ENCODE data around the gene PTAFR. TPM values are rescaled to one million over a fixed set of nuclear protein-coding genes. Genes with fewer than 3 reads are reported as not detected.

PTAFR gene
- total and polyA plus RNA-seq, 4 donors: 4.7 to 9.9 (median 7.4) TPM

Small RNA genes within 50 kb of the gene (small RNA-seq; reads per million reads assigned to genes)
- not detected for gene RNU6-176P (ENCODE audit: low replicate concordance)

Other genes starting within 250 kb of the PTAFR start
- 1 to 10 TPM in 1 of 2 donors, under 1 TPM in 1; 0.89 to 2.5 TPM for gene SMPDL3B, start 241.7 kb downstream of the PTAFR start, total RNA-seq
- gene SMPDL3B, start 241.7 kb downstream of the PTAFR start, polyA plus RNA-seq (ENCODE audit: insufficient read length in 2 of 2): 1 to 10 TPM; 1.0 to 1.4 TPM
- gene XKR8, start 216.7 kb downstream of the PTAFR start, total RNA-seq: 1 to 10 TPM; 2.4 to 3.2 TPM
- 1 to 10 TPM; 8.7 to 9.9 TPM for gene XKR8, start 216.7 kb downstream of the PTAFR start, polyA plus RNA-seq (ENCODE audit: insufficient read length in 2 of 2)
- gene EYA3, start 88.1 kb downstream of the PTAFR start, total RNA-seq: 10 to 100 TPM; 14.3 to 15.8 TPM
- gene EYA3, start 88.1 kb downstream of the PTAFR start, polyA plus RNA-seq (ENCODE audit: insufficient read length in 2 of 2): 10 to 100 TPM; 14.4 to 17.5 TPM
- 100 to 1,000 TPM in 1 of 2 donors, 10 to 100 TPM in 1; 49.3 to 134 TPM for gene DNAJC8, start 56.3 kb upstream of the PTAFR start, total RNA-seq
- 100 to 1,000 TPM; 142 to 145 TPM for gene DNAJC8, start 56.3 kb upstream of the PTAFR start, polyA plus RNA-seq (ENCODE audit: insufficient read length in 2 of 2)
- 100 to 1,000 TPM in 1 of 2 donors, 10 to 100 TPM in 1; 89.1 to 182 TPM for gene ATP5IF1, start 59.4 kb upstream of the PTAFR start, total RNA-seq
- 100 to 1,000 TPM; 307 to 310 TPM for gene ATP5IF1, start 59.4 kb upstream of the PTAFR start, polyA plus RNA-seq (ENCODE audit: insufficient read length in 2 of 2)
- gene SESN2, start 82.8 kb upstream of the PTAFR start, total RNA-seq: 10 to 100 TPM in 1 of 2 donors, 1 to 10 TPM in 1; 5.8 to 10.1 TPM
- gene SESN2, start 82.8 kb upstream of the PTAFR start, polyA plus RNA-seq (ENCODE audit: insufficient read length in 2 of 2): 10 to 100 TPM; 16.6 to 17.6 TPM
- gene MED18, start 152.3 kb upstream of the PTAFR start, total RNA-seq: 10 to 100 TPM; 13.3 to 14.4 TPM
- gene MED18, start 152.3 kb upstream of the PTAFR start, polyA plus RNA-seq (ENCODE audit: insufficient read length in 2 of 2): 10 to 100 TPM; 13.0 to 16.6 TPM
- gene PHACTR4, start 193.1 kb upstream of the PTAFR start, total RNA-seq: 10 to 100 TPM; 14.2 to 18.8 TPM
- 10 to 100 TPM; 39.5 to 40.2 TPM for gene PHACTR4, start 193.1 kb upstream of the PTAFR start, polyA plus RNA-seq (ENCODE audit: insufficient read length in 2 of 2)

Data from spinal cord (tissue), 4 donors.